KOPT-K1 (cell line): Measurements from ENCODE around the gene BEST3.
"Not testable (repeated sequence)": the region's sequence is repeated elsewhere in the genome, so short reads cannot be mapped to it uniquely, and the experiment has no call there.

Experiments used
- H3K27ac ChIP-seq: fragments of 200-600 bp; sonication (generic); 2 replicates; pipeline ENCODE4 v1.5.1; 2016; ENCODE audit warnings: antibody characterized with exemption, mild to moderate bottlenecking, low read depth, low read length; ENCODE audit not compliant: poor library complexity, severe bottlenecking
- H3K36me3 ChIP-seq: fragments of 200-600 bp; sonication (generic); 2 replicates; pipeline ENCODE4 v1.5.1; 2017; ENCODE audit warnings: antibody characterized with exemption, mild to moderate bottlenecking, low read length, moderate library complexity; ENCODE audit not compliant: insufficient read depth
- H3K9me3 ChIP-seq: fragments of 200-600 bp; sonication (generic); 2 replicates; pipeline ENCODE4 v1.5.1; 2017; ENCODE audit warnings: antibody characterized with exemption, low read length, mild to moderate bottlenecking; ENCODE audit not compliant: insufficient read depth, poor library complexity, severe bottlenecking

BEST3 gene

GRCh38 chr12:69610126-69610525 is 89.0 kb downstream of the BEST3 start:
- Histone ChIP-seq H3K36me3 (no peaks in the 10 kb centered on the region), H3K27ac (no peak overlapping the region), H3K9me3 (no peaks in the 10 kb centered on the region)

GRCh38 chr12:69608114-69608513 is 91.0 kb downstream of the BEST3 start:
- no peak overlapping the region for H3K27ac ChIP-seq
- H3K36me3 ChIP-seq, result peaks cover 5% of the 10 kb centered on the region
- H3K9me3 ChIP-seq, result peaks cover 3% of the 10 kb centered on the region

GRCh38 chr12:69604275-69604674 is 94.8 kb downstream of the BEST3 start:
- not testable (repeated sequence) for H3K9me3 ChIP-seq, H3K27ac ChIP-seq
- peaks cover 44% of the 10 kb centered on the region for H3K36me3 ChIP-seq
